NCI-H1105 treated with DMSO at 0.1 percent for 48 hours (cell line): Measurements from ENCODE around the gene PCNX1.

Source experiments
- DNase-seq: peaks from one replicate; lab custom pipeline; 2025; lab: John Stamatoyannopoulos, UW

The PCNX1 gene

GRCh38 chr14:70888681-70889175 lies 18.5 kb upstream of the PCNX1 start:
- no peak for DNase-seq

GRCh38 chr14:70889555-70889954 lies 17.7 kb upstream of the PCNX1 start:
- DNase-seq, result no peak

GRCh38 chr14:70890826-70891659 lies 16.2 kb upstream of the PCNX1 start:
- DNase-seq, result no peak

GRCh38 chr14:70891737-70892136 lies 15.5 kb upstream of the PCNX1 start:
- DNase-seq, result no peak

GRCh38 chr14:70893062-70893845 lies 14.0 kb upstream of the PCNX1 start:
- no peak for DNase-seq

- DNase-seq, result no peak
Observed at GRCh38 chr14:70893858-70894291, 13.4 kb upstream of the PCNX1 start.

GRCh38 chr14:70894868-70895267 lies 12.4 kb upstream of the PCNX1 start:
- DNase-seq, result no peak

GRCh38 chr14:70896317-70896716 lies 10.9 kb upstream of the PCNX1 start:
- DNase-seq, result no peak

GRCh38 chr14:70896981-70897380 lies 10.3 kb upstream of the PCNX1 start:
- DNase-seq, result no peak

GRCh38 chr14:70897464-70897863 lies 9.8 kb upstream of the PCNX1 start:
- no peak for DNase-seq

- no peak for DNase-seq
Observed at GRCh38 chr14:70898111-70898745, 9.0 kb upstream of the PCNX1 start.

GRCh38 chr14:70901269-70901668 lies 6.0 kb upstream of the PCNX1 start:
- no peak for DNase-seq

GRCh38 chr14:70902184-70902583 lies 5.1 kb upstream of the PCNX1 start:
- DNase-seq, result no peak

GRCh38 chr14:70904373-70904772 lies 2.9 kb upstream of the PCNX1 start:
- no peak for DNase-seq

- no peak for DNase-seq
Observed at GRCh38 chr14:70905301-70905700, 2.0 kb upstream of the PCNX1 start.

GRCh38 chr14:70906793-70907175 lies 475 bp upstream of the PCNX1 start:
- DNase-seq, result no peak

- peak; percentile 46 for DNase-seq
Observed at GRCh38 chr14:70907996-70908934, 1.0 kb downstream of the PCNX1 start.

- peak; percentile 17 for DNase-seq
Observed at GRCh38 chr14:70908935-70909641, 1.8 kb downstream of the PCNX1 start.

GRCh38 chr14:70909733-70910614 lies 2.7 kb downstream of the PCNX1 start:
- no peak for DNase-seq

GRCh38 chr14:70915415-70915814 lies 8.2 kb downstream of the PCNX1 start:
- no peak for DNase-seq
